SK-N-SH (cell line): ENCODE measurements around the gene SH3RF2. TPM values are rescaled to one million over a fixed set of nuclear protein-coding genes. Genes with fewer than 3 reads are reported as not detected.
A peak's percentile ranks its signal among the peaks of the same experiment; 100 is the strongest.

ENCODE experiments used
- CTCF ChIA-PET: fragments of 300-600, 350-600 bp; formaldehyde crosslinking; extraction: SDS; loops from one replicate; lab custom pipeline; 2021; lab: Yijun Ruan, JAX
- POLR2A ChIA-PET: fragments of 350-600 bp; sonication (Branson Sonifier 250); formaldehyde crosslinking; extraction: SDS; loops from one replicate; lab custom pipeline; 2020; ENCODE audit warnings: antibody characterized with exemption, inconsistent platforms; lab: Yijun Ruan, JAX
- DNase-seq: peaks from one replicate; pipeline ENCODE4 v3.0.0; 2012
- H2AFZ ChIP-seq: fragments of 200-600 bp; sonication (generic); 2 replicates; pipeline ENCODE4 v1.8.1; 2016; ENCODE audit warnings: antibody characterized with exemption, mild to moderate bottlenecking, low read depth
- H3F3A ChIP-seq: fragments of 200-600 bp; sonication (generic); replicated peaks from 2 replicates; pipeline ENCODE3; 2016; ENCODE audit warnings: antibody characterized with exemption, mild to moderate bottlenecking; ENCODE audit not compliant: insufficient read depth
- H3K27ac ChIP-seq, 2 experiments: fragments of 200-500 bp in 1 of 2; fragments of 200-600 bp in 1 of 2; sonication (Bioruptor generic) in 1 of 2; sonication (generic), shearing (Covaris generic) in 1 of 2; 2 replicates each; pipeline versions ENCODE4 v1.5.1 to v1.6.1; 2014 to 2016; ENCODE audit warnings: low read depth in 2 of 2, inconsistent platforms in 1 of 2, low read length in 1 of 2, mild to moderate bottlenecking in 1 of 2, mixed read lengths in 1 of 2
- H3K27me3 ChIP-seq: fragments of 200-600 bp; sonication (generic), shearing (Covaris generic); 2 replicates; pipeline ENCODE4 v1.6.1; 2016; ENCODE audit warnings: mixed run types; ENCODE audit not compliant: insufficient read depth
- H3K36me3 ChIP-seq, 2 experiments: fragments of 200-500 bp in 1 of 2; fragments of 200-600 bp in 1 of 2; sonication (Bioruptor generic) in 1 of 2; sonication (generic) in 1 of 2; replicated peaks in 1 of 2; 2 replicates each; pipeline versions ENCODE3 to v1.5.1; 2014 to 2016; ENCODE audit warnings: low read length in 1 of 2, mild to moderate bottlenecking in 1 of 2; ENCODE audit not compliant: insufficient read depth in 2 of 2, control insufficient read depth in 1 of 2
- H3K4me1 ChIP-seq, 2 experiments: fragments of 200-500 bp in 1 of 2; fragments of 200-600 bp in 1 of 2; sonication (Bioruptor generic) in 1 of 2; sonication (generic), shearing (Covaris generic) in 1 of 2; 2 replicates each; pipeline versions ENCODE4 v1.5.1 to v1.6.1; 2014 to 2016; ENCODE audit warnings: low read depth in 1 of 2, low read length in 1 of 2, mixed run types in 1 of 2; ENCODE audit not compliant: insufficient read depth in 2 of 2, control insufficient read depth in 1 of 2
- H3K4me2 ChIP-seq: fragments of 200-600 bp; sonication (generic), shearing (Covaris generic); 2 replicates; pipeline ENCODE4 v1.6.1; 2017; ENCODE audit warnings: mixed run types
- H3K4me3 ChIP-seq, 2 experiments: fragments of 200-500 bp in 1 of 2; fragments of 200-600 bp in 1 of 2; sonication (Bioruptor generic) in 1 of 2; sonication (generic), shearing (Covaris generic) in 1 of 2; 2 replicates each; pipeline versions ENCODE4 v1.5.1 to v1.8.1; 2014 to 2016; ENCODE audit warnings: low read depth in 2 of 2, inconsistent platforms in 1 of 2, low read length in 1 of 2, mild to moderate bottlenecking in 1 of 2, mixed read lengths in 1 of 2, moderate library complexity in 1 of 2
- H3K79me2 ChIP-seq: fragments of 200-600 bp; sonication (generic); 2 replicates; pipeline ENCODE4 v1.8.1; 2017; ENCODE audit warnings: mild to moderate bottlenecking; ENCODE audit not compliant: insufficient read depth
- H3K9ac ChIP-seq: fragments of 200-600 bp; sonication (generic); 2 replicates; pipeline ENCODE4 v1.6.1; 2017; ENCODE audit warnings: mixed run types
- H3K9me2 ChIP-seq: fragments of 200-600 bp; sonication (generic); 2 replicates; pipeline ENCODE4 v1.6.1; 2017; ENCODE audit warnings: mixed run types
- H3K9me3 ChIP-seq: fragments of 200-600 bp; sonication (generic); 2 replicates; pipeline ENCODE4 v1.6.1; 2017; ENCODE audit warnings: mixed run types, mild to moderate bottlenecking, moderate library complexity
- H4K20me1 ChIP-seq: fragments of 200-600 bp; sonication (generic); 2 replicates; pipeline ENCODE4 v1.6.1; 2017; ENCODE audit warnings: mild to moderate bottlenecking, mixed run types; ENCODE audit not compliant: insufficient read depth
- CHD2 ChIP-seq: fragments of 150-350 bp; IDR thresholded peaks from 2 replicates; pipeline ENCODE4 v1.6.1; 2018; ENCODE audit warnings: low read length; ENCODE audit not compliant: partially characterized antibody
- ELF1 ChIP-seq: IDR thresholded peaks from 2 replicates; pipeline ENCODE4 v1.4.0; 2012
- EZH2phosphoT487 ChIP-seq: fragments of 200-600 bp; sonication (generic); IDR thresholded peaks from 2 replicates; pipeline ENCODE4 v1.6.1; 2017; ENCODE audit warnings: low read depth, mixed run types, mild to moderate bottlenecking, antibody characterized with exemption, moderate library complexity, borderline replicate concordance
- FOSL2 ChIP-seq: IDR thresholded peaks from 2 replicates; pipeline ENCODE4 v1.4.0; 2012; ENCODE audit warnings: low read depth, mild to moderate bottlenecking, moderate library complexity, borderline replicate concordance
- GATA2 ChIP-seq: sonication (generic); formaldehyde crosslinking; IDR thresholded peaks from 2 replicates; pipeline ENCODE4 v1.5.0; 2020; ENCODE audit warnings: mild to moderate bottlenecking, missing genetic modification reagents
- MXI1 ChIP-seq: IDR thresholded peaks from 2 replicates; pipeline ENCODE4 v1.6.1; 2012; ENCODE audit warnings: mild to moderate bottlenecking, low read depth, low read length, improper control_type of control experiment
- NFIC ChIP-seq: IDR thresholded peaks from 2 replicates; pipeline ENCODE4 v1.4.0; 2012; ENCODE audit warnings: borderline replicate concordance
- POLR2AphosphoS5 ChIP-seq: IDR thresholded peaks from 2 replicates; pipeline ENCODE4 v1.6.1; 2012; ENCODE audit warnings: low read depth, low read length
- RAD21 ChIP-seq: IDR thresholded peaks from 2 replicates; pipeline ENCODE4 v1.6.1; 2012; ENCODE audit warnings: mild to moderate bottlenecking, low read length
- RCOR1 ChIP-seq: fragments of 150-350 bp; IDR thresholded peaks from 2 replicates; pipeline ENCODE4 v1.6.1; 2017; ENCODE audit warnings: antibody characterized with exemption, low read length
- SMC3 ChIP-seq: IDR thresholded peaks from 2 replicates; pipeline ENCODE4 v1.6.1; 2012; ENCODE audit warnings: low read depth, low read length, improper control_type of control experiment
- WGBS: methylation state at CpG from one replicate; pipeline ENCODE4 v1.1.6; 2017; ENCODE audit warnings: low lambda C conversion rate; 5-methylcytosine and 5-hydroxymethylcytosine counted together
- polyA plus RNA-seq, 3 experiments: library from polyadenylated mRNA; depleted of rRNA; stranded (reverse); fragments of >200 nt; gene quantifications; 2 replicates each; pipeline ENCODE4 v1.2.3, GENCODE V29; 2012
- TF ChIP-seq, protein P1 (sequence below): fragments of 150-350 bp; IDR thresholded peaks from 2 replicates; pipeline ENCODE4 v1.6.1; 2016; ENCODE audit warnings: mild to moderate bottlenecking, low read depth, low read length
- TF ChIP-seq, protein P2 (sequence below): IDR thresholded peaks from 2 replicates; pipeline ENCODE4 v1.4.0; 2012; ENCODE audit warnings: low read depth, borderline replicate concordance
- TF ChIP-seq, protein P3 (sequence below): fragments of 200-600 bp; sonication (generic); IDR thresholded peaks from 2 replicates; pipeline ENCODE4 v1.6.1; 2017; ENCODE audit warnings: antibody characterized with exemption, mild to moderate bottlenecking, moderate library complexity
- TF ChIP-seq, protein P4 (sequence below): IDR thresholded peaks from 2 replicates; pipeline ENCODE4 v1.4.0; 2012; ENCODE audit warnings: low read depth
- TF ChIP-seq, protein P5 (sequence below): IDR thresholded peaks from 2 replicates; pipeline ENCODE4; 2012

The SH3RF2 gene
- polyA plus RNA-seq, 1 of the 3 experiments (the other 2 are of a cell fraction), result 0.87 TPM

DNA sequence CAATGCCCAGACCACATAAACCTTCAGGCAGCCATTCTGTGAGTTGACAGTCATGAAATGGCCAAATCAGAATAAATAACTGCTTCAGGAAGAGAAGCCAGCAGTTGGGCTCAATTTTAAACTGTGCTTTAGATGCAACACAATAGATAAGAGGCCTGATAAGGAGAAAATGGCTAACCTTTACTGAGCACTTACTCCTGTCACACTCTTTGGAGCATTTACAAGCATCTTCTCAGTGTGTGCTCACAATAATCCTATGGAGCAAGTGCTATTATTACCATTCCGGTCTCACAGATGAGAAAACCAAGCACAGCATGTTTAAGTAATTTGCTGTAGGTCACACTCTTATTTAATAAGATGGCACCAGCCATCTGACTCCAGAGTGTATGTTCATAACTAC, 11.5 kb upstream of the SH3RF2 start:
- Histone ChIP-seq H3K27ac (peak overlapping the region; percentile 63 to 77; a peak in 3 of 4 replicates), H3K9me3 (no peaks in the 10 kb centered on the region), H3K36me3 (no peaks in the 10 kb centered on the region), H3K79me2 (no peaks in the 10 kb centered on the region), H3K27me3 (no peaks in the 10 kb centered on the region), H3K4me2 (peak overlapping the region; percentile 40)
- POLR2A ChIA-PET, result no interaction called here
- TF ChIP-seq NFIC (no peak), FOSL2 (no peak), POLR2AphosphoS5 (no peak), EZH2phosphoT487 (no peak), RAD21 (no peak), ELF1 (no peak)
- TF ChIP-seq, protein P1, sequence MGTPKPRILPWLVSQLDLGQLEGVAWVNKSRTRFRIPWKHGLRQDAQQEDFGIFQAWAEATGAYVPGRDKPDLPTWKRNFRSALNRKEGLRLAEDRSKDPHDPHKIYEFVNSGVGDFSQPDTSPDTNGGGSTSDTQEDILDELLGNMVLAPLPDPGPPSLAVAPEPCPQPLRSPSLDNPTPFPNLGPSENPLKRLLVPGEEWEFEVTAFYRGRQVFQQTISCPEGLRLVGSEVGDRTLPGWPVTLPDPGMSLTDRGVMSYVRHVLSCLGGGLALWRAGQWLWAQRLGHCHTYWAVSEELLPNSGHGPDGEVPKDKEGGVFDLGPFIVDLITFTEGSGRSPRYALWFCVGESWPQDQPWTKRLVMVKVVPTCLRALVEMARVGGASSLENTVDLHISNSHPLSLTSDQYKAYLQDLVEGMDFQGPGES, result no peak
- TF ChIP-seq, protein P2, sequence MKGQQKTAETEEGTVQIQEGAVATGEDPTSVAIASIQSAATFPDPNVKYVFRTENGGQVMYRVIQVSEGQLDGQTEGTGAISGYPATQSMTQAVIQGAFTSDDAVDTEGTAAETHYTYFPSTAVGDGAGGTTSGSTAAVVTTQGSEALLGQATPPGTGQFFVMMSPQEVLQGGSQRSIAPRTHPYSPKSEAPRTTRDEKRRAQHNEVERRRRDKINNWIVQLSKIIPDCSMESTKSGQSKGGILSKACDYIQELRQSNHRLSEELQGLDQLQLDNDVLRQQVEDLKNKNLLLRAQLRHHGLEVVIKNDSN, result no peak
- TF ChIP-seq, protein P3, sequence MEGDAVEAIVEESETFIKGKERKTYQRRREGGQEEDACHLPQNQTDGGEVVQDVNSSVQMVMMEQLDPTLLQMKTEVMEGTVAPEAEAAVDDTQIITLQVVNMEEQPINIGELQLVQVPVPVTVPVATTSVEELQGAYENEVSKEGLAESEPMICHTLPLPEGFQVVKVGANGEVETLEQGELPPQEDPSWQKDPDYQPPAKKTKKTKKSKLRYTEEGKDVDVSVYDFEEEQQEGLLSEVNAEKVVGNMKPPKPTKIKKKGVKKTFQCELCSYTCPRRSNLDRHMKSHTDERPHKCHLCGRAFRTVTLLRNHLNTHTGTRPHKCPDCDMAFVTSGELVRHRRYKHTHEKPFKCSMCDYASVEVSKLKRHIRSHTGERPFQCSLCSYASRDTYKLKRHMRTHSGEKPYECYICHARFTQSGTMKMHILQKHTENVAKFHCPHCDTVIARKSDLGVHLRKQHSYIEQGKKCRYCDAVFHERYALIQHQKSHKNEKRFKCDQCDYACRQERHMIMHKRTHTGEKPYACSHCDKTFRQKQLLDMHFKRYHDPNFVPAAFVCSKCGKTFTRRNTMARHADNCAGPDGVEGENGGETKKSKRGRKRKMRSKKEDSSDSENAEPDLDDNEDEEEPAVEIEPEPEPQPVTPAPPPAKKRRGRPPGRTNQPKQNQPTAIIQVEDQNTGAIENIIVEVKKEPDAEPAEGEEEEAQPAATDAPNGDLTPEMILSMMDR, result no peak
- TF ChIP-seq, all 33 proteins: peak for 0
- Histone ChIP-seq H3K4me1 (peaks cover 0 to 19% of the 10 kb centered on the region in 2 experiments; a peak in 3 of 4 replicates), H3K4me3 (no peak overlapping the region; a peak in 1 of 4 replicates), H4K20me1 (no peaks in the 10 kb centered on the region), H3K9ac (peak overlapping the region; percentile 47; the same call in 1 of the 2 replicates), H3K9me2 (no peaks in the 10 kb centered on the region), H3F3A (peaks cover 19% of the 10 kb centered on the region), H2AFZ (peak overlapping the region; percentile 63; the same call in 1 of the 2 replicates)
- DNase-seq, result no peak
- CTCF ChIA-PET, result no interaction called here
- 61% methylated on average over 1 of the region's 1 CpG for WGBS

DNA sequence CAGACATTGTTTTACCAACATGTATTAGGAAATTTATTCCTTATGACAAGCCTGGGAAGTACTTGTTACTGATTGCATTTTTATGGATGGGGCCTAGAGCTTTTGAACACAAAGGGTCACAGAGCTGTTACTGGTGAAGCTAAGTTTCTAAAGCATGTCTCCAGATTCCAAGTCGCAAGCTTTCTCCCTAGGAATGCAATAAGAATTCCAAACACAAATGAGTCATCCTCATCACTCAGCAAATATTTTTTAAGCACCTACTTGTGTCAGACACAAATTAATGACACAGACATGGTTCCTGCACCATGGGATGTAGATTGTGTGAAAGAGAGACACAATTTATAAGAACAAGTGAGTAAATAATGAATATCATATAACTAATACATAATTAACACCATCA, 11.0 kb upstream of the SH3RF2 start:
- H3F3A ChIP-seq, result peaks cover 23% of the 10 kb centered on the region
- ChIA-PET POLR2A (no interaction called here), CTCF (no interaction called here)
- H3K9me2 ChIP-seq, result no peaks in the 10 kb centered on the region
- peak overlapping the region; percentile 63; the same call in 1 of the 2 replicates for H2AFZ ChIP-seq
- H3K79me2 ChIP-seq, result no peaks in the 10 kb centered on the region
- peak overlapping the region; percentile 71 to 77 for H3K27ac ChIP-seq
- no peaks in the 10 kb centered on the region for H3K27me3 ChIP-seq
- H3K36me3 ChIP-seq, result no peaks in the 10 kb centered on the region
- H3K9me3 ChIP-seq, result no peaks in the 10 kb centered on the region
- H4K20me1 ChIP-seq, result no peaks in the 10 kb centered on the region
- no peak for DNase-seq
- H3K4me3 ChIP-seq, result no peak overlapping the region
- H3K4me1 ChIP-seq, result peaks cover 0 to 19% of the 10 kb centered on the region in 2 experiments; a peak in 3 of 4 replicates
- no peak overlapping the region for H3K4me2 ChIP-seq
- H3K9ac ChIP-seq, result peak overlapping the region; percentile 47; the same call in 1 of the 2 replicates
- WGBS, result 0% methylated on average over 1 of the region's 1 CpG
- TF ChIP-seq, protein P1, result no peak
- TF ChIP-seq, protein P4, sequence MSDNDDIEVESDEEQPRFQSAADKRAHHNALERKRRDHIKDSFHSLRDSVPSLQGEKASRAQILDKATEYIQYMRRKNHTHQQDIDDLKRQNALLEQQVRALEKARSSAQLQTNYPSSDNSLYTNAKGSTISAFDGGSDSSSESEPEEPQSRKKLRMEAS, result peak; percentile 45; the same call in 1 of the 2 replicates
- TF ChIP-seq SMC3 (no peak), ELF1 (no peak), GATA2 (CRISPR knock-in tag) (no peak), MXI1 (no peak), CHD2 (no peak), NFIC (peak; percentile 40; the same call in 1 of the 2 replicates), RCOR1 (no peak)
- TF ChIP-seq, protein P5, sequence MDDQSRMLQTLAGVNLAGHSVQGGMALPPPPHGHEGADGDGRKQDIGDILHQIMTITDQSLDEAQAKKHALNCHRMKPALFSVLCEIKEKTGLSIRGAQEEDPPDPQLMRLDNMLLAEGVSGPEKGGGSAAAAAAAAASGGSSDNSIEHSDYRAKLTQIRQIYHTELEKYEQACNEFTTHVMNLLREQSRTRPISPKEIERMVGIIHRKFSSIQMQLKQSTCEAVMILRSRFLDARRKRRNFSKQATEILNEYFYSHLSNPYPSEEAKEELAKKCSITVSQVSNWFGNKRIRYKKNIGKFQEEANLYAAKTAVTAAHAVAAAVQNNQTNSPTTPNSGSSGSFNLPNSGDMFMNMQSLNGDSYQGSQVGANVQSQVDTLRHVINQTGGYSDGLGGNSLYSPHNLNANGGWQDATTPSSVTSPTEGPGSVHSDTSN, result peak; percentile 77
- TF ChIP-seq, protein P3, result no peak
